Measurements from ENCODE around the gene DLG2.

Gene DLG2

DNA sequence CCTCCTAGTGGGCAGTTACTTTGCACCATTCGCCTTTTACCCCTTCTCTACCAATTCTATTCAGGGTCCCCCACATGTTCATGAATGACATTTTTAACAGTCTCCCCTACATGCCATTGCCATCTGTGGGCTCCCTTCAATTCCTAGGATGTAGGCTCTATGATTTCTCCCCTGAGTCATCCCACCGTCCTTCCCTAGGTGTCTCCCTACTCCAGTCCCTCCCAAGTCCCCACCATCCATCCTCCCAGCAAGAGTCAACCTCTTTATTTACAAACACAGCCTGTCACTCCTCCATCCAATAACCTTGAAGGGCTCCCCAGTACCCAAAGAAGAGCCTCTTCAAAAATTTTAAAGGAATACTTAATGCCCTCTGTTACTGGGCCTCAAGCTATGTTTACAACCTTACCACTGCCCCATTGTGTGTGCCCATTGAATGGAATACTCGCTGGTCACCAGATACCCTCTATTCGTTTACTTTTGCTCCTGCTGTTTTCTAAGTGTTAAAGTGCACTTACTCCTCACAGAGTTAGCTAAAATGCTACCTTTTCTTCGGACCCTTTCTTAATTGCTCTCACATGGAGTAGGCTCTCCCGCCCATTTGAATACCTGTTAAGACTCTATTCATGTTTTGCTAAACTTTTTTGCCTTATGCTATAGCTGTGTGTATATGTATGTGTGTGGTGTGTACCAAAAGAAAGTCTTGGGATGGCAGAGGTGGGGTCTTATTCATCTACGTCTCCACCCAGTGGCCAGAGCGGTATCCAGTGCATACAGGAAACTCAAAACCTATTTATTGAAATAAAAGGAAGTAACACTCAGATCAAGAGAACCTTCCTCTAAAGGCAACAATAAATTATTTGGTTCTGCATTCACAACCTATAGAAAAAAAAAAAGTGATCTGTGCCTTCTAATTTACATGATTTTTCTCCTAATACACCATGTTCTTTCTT is 2105.2 kb downstream of the DLG2 start:
- DNase-seq (ENCODE audit: low read depth): no peak

DNA sequence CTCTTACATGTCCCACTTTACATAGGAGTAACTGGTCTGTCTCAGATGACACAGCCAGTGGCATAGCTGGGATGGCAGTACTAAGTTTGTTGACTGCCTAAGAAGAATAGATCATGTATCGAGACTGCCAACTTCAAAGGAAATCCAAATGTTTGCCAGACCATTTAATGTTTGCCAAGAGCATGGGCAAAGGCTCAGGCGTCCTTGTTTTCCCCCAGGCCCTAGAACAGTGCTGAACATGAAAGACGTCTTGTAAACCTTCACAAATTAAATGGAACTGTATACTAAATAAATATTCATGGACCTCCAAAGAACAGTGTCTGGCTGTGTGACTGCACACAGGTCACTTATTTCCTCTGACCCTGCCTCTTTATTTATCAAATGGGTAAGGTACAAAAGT is 2106.3 kb downstream of the DLG2 start:
- no peak for DNase-seq (ENCODE audit: low read depth)

DNA sequence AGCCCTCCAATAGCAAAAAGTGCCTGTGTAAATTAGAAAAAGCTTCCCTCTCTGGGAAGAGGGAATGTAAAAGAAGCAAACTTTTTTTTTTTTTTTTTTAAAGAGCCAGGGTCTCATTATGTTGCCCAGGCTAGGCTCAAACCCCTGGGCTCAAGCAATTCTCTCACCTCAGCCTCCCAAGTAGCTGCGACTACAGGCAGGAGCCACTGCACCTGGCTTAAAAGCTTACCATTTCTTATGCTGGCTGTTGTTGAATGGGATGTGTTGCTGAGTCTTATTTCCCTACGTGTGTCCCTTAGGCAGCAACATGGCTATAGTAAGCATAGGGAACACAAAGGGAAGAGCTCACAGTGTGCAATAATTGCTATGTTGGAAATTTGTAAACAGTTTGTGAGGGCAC is 2115.5 kb downstream of the DLG2 start:
- no peak for DNase-seq (ENCODE audit: low read depth)

DNA sequence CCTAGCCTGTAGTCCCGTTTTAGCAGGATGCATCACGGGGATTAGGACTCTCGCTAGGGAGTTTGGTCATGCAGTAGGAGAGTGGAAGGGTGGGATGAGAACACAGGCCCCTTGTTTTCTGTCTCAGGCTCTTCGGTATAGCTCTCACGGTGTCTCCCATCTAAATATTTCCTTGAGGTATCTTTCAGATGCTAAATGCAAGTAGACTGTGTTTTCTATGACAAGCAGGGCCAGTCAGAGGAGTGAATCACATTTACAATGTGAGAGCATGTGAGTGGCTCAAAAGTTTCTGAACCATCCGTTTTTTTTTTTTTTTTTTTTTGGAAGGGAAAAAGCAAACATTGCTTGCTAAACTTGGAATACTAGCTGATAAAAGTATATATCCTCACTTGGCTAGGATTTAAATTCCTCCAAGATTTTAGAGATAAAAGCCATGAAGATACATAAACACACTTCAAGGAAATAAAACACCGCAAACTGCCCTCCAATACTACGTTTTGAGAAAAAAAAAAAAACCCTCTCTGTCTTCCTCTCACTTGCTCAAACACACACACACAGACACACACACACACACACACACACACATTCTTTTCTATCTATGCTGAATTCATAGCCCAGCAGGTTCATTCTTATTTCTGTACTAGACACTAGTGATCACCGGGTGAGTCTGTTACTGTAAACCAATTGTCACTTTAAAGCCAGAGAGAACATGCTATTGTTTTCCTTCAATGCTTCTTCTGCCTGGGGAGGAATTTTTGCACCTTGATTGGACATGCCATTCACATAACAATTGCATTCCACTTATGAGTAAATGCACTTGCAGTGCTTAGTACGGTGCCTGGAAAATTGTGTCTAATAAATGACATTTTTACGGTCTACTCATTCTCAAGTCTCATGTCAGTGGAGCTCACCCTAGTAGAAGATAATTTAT is 2116.3 kb downstream of the DLG2 start:
- DNase-seq (ENCODE audit: low read depth): no peak

DNA sequence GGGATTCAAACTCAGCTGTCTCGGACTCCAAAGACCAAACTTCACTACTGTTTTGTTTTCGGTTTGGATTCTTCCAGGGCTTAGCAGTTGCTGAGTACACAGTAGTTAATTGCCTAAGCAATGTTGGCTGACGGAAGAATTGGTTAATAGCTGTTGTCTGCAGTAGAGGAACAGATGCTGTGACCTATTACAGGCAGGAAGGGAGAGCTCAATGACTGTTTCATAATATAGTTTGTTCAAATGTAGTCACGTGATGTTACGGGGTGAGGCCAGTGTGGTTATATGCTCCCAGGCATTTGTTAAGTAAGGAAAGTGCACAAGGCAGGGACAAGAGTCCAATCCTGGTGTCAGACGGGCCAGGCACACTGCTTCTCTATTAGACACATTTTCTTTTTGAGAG is 2118.3 kb downstream of the DLG2 start:
- no peak for DNase-seq (ENCODE audit: low read depth)

DNA sequence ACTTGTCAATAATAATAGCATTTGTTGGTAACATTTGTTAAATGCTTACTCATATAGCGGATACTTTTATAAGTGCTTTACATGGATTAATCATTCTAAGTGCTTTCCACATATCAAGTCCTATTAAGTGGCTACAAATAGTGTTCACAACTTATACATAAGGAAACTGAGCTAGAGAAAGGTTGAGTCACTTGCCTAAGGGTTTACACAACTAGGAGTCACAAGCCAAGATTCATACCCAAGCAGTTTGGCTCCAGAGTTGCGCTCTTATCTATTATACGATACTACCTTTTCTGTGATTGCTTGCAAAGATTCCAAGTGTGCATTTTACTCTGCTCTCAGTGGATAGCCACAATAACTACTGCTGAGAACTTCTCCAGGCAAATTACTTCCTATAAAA is 2125.1 kb downstream of the DLG2 start:
- no peak for DNase-seq (ENCODE audit: low read depth)

DNA sequence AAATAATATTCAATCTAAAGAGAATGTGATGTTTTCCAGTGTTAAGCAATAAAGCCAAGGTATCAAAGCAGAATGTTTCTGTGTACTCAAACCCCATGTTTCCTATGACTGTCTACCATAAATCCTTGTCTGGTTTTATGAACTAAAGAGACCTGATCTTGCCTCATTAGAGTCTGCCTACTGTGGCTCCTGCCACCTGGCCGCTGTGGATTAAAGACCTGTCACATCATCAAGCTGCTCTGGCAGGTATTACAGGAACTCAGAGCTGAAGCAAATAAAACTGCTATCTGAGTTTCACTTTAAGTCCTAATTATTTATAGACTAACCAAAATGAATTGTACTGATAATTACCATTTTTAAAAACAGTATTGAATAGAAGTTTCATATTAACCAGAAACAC is 2133.2 kb downstream of the DLG2 start:
- no peak for DNase-seq (ENCODE audit: low read depth)

DNA sequence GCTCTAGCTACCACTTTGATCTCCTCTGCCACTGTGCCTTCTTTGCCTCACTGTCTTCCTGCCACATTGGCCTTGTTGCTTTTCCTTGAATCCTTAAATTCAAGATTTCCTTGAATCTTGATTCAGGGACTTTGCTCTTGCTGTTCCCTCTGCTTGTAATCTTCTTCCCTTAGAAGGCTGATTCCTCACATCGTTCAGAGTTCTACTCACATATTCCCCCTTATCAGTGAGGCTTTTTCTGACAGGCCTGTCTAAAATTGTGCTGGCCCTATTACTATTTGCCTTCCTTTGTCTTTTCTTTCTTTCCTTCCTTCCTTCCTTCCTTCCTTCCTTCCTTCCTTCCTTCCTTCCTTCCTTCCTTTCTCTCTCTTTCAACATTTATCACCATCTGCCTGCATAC is 2134.1 kb downstream of the DLG2 start:
- DNase-seq (ENCODE audit: low read depth): no peak

DNA sequence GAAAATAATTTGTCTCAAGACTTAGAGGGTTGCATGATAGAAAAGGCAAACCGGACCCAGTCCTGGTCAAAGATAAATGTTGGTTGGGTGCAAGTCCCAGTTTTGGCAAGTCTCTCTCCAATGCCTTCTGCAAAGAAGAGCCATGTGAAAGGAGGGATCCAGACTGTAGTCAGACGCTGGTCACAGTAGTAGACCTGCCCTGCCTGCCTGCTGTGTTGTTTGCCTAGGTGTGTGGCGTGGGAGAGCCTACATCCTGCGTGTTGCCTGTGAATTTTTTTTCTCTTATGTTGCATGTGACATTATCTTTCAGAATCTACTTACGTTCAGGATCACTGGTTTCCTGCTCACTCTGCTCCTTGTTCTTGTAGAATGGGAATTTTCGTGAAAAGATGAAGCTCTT is 2143.3 kb downstream of the DLG2 start:
- no peak for DNase-seq (ENCODE audit: low read depth)

DNA sequence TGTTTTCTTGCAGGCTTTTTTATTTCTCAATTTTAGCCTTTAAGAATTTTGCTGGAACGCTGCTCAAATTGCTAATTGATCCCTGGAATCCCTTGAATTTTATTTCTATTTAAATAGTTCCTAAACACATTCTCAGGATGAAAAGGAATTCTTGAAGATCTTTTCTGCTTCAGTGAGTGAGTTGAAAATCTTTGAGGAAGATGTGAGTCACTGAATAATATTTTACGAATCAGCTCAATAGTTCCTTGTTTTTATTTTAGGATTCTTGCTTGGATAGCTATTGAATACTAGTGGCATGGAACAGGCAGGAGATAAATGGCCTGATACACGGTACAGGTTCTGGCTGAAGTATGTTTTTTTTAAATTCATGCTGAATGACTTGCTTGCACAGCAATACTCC is 2146.3 kb downstream of the DLG2 start:
- no peak for DNase-seq (ENCODE audit: low read depth)

DNA sequence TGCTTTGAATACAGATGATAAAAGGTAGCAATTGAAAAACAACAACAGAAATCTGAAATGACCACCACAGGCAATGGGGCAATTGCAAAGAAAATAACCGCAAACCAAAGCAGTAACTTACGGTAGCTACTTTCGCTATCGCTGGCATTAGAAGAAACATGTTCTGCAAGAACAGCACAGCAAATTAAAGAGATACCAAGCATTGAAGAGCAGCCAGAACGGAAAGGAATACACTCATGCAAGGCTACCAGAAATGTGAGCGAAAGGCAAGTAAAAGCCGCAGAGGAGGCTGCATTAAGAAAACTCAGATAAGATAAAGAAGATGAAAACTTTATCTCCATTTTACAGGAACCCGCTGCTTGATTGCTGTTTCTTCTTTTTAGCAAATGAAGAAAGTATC is 2146.9 kb downstream of the DLG2 start:
- no peak for DNase-seq (ENCODE audit: low read depth)

DNA sequence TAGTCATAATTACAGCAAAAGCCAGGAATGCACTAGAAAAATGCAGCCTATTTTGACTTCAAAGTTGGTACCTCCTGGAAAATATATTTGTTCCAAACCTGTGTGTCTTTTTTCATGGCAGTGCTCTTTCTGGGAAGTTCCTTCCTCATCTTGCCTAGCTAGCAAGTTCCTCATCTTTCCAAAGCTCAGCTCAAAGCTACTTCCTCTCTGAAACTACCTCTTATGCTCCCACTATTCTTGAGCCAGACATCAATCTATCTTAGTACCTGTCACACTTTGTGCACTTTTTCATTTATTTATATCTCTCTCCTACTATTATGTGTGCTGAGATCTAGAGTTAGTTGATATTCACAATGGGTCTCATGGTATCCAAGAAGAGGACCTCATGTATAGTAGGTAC is 2149.4 kb downstream of the DLG2 start:
- no peak for DNase-seq (ENCODE audit: low read depth)

DNA sequence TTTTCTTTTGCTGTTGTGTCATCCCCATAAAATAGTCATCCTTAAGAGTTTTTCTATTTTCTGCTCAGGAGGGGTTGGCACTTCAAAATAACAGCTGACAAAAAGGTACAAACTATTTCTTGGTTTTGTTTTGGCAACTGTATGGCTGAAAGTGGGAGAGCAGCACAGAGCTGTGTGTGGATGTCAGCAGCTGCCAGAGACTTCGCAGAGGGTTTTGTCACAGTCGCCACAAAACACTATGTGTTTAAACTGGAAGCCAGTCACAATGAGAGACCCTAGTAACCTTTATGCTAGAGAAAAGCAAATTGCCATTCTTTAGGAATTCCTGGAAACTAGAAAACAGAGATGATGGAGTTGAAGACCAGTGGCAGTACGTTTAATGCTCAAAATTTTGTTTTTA is 2151.4 kb downstream of the DLG2 start:
- no peak for DNase-seq (ENCODE audit: low read depth)

DNA sequence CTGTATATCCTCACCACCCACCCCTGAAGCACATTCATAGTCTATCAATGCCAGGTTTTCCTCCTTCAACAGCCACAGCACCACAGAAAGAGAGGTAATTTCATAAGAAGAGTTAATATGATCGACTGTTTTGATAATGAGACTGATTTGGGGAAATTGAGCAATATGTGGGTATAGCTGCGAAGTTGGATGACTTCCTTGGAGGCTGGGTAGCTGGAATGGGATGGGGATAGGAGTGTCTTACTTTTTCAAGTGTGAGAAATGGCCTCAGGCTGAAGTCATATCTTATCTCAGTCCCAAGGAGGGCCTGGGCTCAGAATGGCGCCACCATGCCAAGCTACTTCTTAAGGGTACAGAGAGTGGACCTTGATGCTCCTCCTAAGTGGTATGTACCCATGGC is 2153.4 kb downstream of the DLG2 start:
- DNase-seq (ENCODE audit: low read depth): no peak

DNA sequence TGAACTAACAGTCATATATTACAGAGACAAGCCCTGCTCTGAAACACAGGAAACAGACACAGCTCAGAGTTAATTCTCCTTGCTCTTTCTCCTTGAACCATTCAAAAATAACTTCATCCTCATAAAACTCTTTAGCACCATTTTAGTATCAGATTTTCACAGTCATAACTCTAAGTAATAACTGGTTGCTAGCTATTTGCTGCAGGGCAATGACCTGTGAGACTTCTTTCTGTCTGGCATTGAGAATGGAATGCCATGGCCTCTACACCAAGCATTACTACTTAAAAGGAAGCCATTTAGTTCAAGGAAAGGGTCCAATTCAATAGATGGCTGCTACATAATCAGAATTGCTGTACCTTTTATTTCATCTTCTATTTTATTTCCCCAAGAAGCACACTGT is 2154.3 kb downstream of the DLG2 start:
- DNase-seq (ENCODE audit: low read depth): no peak

DNA sequence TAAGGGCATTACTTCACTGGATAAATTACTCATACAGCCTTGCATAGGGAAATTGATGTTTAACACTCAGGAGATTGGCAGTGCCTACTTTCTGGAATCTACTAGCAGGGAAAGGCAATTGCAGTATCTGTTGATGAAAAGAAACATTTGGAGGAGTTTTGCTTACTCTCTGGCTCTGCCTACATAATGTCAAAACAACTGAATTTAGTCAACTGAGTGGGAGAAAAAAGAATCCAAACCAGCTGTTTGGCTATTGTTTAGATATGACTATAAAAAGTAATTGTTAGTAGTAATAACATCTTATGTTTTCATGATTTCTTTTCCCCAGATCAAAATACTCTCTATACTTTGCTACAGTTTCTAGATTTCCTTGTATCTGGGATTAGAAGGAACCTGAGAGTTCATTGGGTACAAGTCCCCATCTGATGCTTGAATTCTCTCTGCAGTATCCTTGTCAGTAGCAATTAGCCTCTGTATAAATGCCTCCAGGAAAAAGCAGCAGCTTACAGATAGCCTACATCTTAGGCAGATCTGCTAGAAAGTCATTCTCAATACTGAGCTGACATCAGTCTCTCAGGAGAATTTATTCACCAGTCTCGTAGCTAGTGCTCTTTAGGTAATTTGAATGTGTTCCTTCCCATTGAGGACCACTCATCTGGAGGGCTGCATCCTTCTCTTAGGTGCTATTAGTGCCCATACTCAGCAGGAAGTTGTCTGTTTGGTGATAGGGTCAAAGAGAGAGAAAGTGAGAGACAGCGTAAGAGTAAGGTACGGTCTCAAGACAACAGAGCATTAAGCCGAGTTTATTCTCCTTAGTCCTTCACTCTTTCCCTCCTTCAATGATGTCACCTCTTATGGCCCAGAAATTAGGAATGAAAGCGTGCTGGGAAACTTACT is 2155.1 kb downstream of the DLG2 start:
- no peak for DNase-seq (ENCODE audit: low read depth)

DNA sequence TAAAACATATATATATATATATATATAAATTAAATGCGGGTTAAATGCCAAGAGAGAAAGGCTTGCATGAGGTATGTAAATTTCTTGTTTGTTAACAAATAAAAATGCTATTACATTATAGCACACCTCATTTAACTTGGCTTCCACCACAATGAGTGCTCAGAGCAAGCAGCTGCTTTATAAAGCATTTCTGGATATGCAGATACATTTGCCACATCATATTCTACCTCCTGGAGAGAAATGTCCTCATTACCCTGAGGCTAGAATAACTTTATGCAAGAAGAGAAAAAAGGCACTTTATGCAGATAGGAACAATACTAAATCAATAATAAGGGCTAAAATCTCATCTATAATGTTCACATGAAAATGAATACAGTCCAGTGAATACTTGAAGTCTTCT is 2159.3 kb downstream of the DLG2 start:
- DNase-seq (ENCODE audit: low read depth): no peak

DNA sequence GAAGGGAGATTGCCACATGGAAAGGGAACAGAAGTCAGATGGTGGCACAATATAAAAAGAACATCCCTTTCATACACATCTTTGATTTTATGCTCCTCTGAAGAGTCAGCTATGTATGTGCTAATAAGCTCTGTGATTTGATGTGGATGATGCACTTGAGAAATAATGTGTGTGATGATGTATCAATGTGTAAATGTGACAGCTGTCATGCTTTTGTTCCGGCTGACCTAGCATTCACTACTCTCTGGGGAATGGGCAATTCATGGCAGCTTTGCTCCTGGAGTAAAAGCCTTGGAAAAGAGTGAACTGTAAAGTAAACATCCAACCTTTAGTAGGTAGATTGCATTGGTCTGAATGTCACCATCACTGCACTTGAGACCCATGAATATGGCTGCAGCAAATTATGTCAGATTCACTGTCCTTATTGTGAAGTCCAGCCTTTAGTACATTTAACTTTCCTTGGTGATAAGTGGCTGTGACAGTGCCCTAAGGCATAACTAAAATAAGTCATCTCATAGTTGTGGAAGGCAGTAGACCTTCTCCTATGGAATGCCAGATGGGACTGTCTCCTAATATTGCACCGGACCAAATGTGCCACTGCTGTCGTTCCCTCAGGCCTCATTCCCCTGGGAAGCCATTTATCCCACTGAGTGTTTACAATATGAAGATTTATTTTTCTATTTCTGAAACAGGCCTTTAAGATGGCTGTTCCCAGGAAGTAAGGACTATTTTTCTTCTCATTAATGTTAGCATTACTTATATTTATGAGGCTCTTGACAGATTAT is 2162.8 kb downstream of the DLG2 start:
- DNase-seq (ENCODE audit: low read depth): no peak

DNA sequence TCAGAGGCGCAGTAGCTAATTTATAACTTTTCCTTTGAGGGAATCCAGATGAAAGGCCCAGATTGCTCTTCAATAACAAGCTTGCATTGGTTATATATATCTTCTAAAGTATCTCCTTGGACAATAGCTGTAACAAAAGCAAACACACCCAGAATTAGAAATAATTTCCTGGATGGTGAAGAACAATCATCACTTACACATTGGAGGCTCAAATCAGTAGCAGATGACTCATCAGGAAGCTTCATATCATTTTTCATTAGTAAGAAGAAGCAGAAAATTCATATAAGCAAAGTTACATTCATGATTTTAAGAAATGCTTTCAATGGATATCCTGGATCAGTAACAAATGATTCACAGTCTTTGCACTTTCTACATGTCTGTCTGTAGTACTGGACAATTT is 2167.3 kb downstream of the DLG2 start:
- DNase-seq (ENCODE audit: low read depth): no peak

DNA sequence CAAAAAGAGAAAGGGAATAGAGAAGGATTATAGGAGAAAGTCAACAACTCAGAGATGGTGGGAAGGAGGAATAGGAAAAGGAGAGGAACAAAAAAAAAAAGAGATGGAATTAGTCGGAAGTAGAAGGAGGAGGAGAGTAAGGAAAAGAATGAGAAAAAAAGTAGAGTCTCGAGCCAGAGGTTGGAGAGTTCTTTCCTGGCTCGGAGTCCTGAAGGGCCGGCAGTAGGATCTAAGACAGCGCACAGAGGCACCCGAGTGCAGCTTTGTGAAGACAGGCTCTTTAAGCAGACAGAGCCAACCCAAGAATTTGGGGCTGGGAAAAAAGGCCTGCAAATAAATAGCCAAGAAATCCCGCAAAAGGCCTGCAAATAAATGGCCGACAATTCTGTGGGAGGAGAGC is 2170.6 kb downstream of the DLG2 start:
- no peak for DNase-seq (ENCODE audit: low read depth)

DNA sequence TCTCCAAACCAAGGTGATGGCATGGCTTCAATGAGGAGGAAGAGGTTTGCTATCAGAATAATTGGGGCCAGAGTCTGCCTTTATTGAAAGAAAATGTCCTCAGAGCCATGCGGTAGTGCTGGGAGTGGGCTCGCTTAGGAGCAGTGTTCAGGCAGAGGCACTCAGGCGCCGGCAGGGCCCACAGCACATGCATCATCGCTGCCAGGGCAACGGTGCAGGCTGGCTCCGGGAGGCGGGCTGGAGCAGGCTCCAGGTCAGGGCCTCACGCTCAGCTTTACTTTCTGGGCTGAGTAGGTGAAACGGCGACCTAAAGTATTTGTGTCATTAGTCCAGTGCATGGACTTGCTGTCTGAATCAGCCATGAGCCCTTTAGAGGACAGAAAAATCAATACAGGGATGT is 2171.1 kb downstream of the DLG2 start:
- DNase-seq (ENCODE audit: low read depth): no peak

All from activated T-cell treated with anti-CD3 and anti-CD28 coated beads for 24 hours (primary cell).